ENCODE data around the gene VGLL3. TPM values are rescaled to one million over a fixed set of nuclear protein-coding genes. Genes with fewer than 3 reads are reported as not detected.

Gene VGLL3
- total and polyA plus RNA-seq, 2 of the 4 experiments (the other 2 are of a cell fraction), result 46.2 to 97.3 TPM

GRCh38 chr3:87001473-87002098 is 10.6 kb upstream of the VGLL3 start:
- H3K4me3 ChIP-seq (ENCODE audit: insufficient read depth, low read depth, low read length), result no peak overlapping the region
- H3K14ac ChIP-seq (replicated peaks; ENCODE audit: low read depth, low read length), result no peak overlapping the region
- H3K36me3 ChIP-seq (ENCODE audit: control insufficient read depth, insufficient read depth, low read length), result no peaks in the 10 kb centered on the region
- H4K20me1 ChIP-seq (ENCODE audit: insufficient read depth, low read length), result no peaks in the 10 kb centered on the region
- TF ChIP-seq SMC3 (IDR thresholded peaks at IDR 0.05; ENCODE audit: low read depth, low read length) (no peak), MAFK (IDR thresholded peaks at IDR 0.05; ENCODE audit: low read depth, low read length) (no peak), RFX5 (IDR thresholded peaks at IDR 0.05; ENCODE audit: low read depth, low read length) (no peak), POLR2A (IDR thresholded peaks at IDR 0.05; ENCODE audit: low read depth, low read length) (no peak), MXI1 (IDR thresholded peaks at IDR 0.05; ENCODE audit: borderline replicate concordance, low read depth, low read length) (no peak), CEBPB (IDR thresholded peaks at IDR 0.05; ENCODE audit: low read depth, low read length) (no peak), FOS (IDR thresholded peaks at IDR 0.05; ENCODE audit: low read depth, low read length) (no peak), RAD21 (IDR thresholded peaks at IDR 0.05; ENCODE audit: low read length) (no peak), NFE2L2 (IDR thresholded peaks at IDR 0.05; ENCODE audit: low read depth, low read length) (no peak), CHD1 (IDR thresholded peaks at IDR 0.05; ENCODE audit: low read depth, low read length) (no peak), MAZ (IDR thresholded peaks at IDR 0.05; ENCODE audit: borderline replicate concordance, low read depth, low read length) (no peak), CTCF (conservative IDR thresholded peaks at IDR 0.05; ENCODE audit: low read depth, low read length) (no peak), BHLHE40 (IDR thresholded peaks at IDR 0.05; ENCODE audit: low read depth, low read length) (no peak), RCOR1 (IDR thresholded peaks at IDR 0.05; ENCODE audit: insufficient replicate concordance, low read length) (no peak)
- TF ChIP-seq, protein P1, sequence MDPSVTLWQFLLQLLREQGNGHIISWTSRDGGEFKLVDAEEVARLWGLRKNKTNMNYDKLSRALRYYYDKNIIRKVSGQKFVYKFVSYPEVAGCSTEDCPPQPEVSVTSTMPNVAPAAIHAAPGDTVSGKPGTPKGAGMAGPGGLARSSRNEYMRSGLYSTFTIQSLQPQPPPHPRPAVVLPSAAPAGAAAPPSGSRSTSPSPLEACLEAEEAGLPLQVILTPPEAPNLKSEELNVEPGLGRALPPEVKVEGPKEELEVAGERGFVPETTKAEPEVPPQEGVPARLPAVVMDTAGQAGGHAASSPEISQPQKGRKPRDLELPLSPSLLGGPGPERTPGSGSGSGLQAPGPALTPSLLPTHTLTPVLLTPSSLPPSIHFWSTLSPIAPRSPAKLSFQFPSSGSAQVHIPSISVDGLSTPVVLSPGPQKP (IDR thresholded peaks at IDR 0.05; ENCODE audit: borderline replicate concordance, low read depth, low read length), result no peak
- TF ChIP-seq, protein P2, sequence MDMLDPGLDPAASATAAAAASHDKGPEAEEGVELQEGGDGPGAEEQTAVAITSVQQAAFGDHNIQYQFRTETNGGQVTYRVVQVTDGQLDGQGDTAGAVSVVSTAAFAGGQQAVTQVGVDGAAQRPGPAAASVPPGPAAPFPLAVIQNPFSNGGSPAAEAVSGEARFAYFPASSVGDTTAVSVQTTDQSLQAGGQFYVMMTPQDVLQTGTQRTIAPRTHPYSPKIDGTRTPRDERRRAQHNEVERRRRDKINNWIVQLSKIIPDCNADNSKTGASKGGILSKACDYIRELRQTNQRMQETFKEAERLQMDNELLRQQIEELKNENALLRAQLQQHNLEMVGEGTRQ (IDR thresholded peaks at IDR 0.05; ENCODE audit: low read depth, low read length), result no peak
- peak overlapping the region; percentile 54 for H2AFZ ChIP-seq (replicated peaks; ENCODE audit: low read length, poor library complexity)
- H2BK15ac ChIP-seq (ENCODE audit: low read depth, low read length), result no peak overlapping the region
- no peak overlapping the region for H3K23ac ChIP-seq (ENCODE audit: low read depth, low read length)
- H3K56ac ChIP-seq (ENCODE audit: extremely low read depth, insufficient read depth, low read length), result no peak overlapping the region
- no peaks in the 10 kb centered on the region for H3K9me3 ChIP-seq (ENCODE audit: control insufficient read depth, insufficient read depth, low read length)
- no peak overlapping the region for H2AK9ac ChIP-seq (replicated peaks; ENCODE audit: low read depth, low read length, poor library complexity)
- H4K8ac ChIP-seq (ENCODE audit: low read depth in 2 of 2, low read length in 2 of 2), result no peak overlapping the region
- H2AK5ac ChIP-seq (ENCODE audit: low read depth, low read length), result peak overlapping the region; percentile 64; the same call in 1 of the 2 replicates
- WGBS, 2 experiments (ENCODE audit: extremely low coverage in 2 of 2, insufficient read length in 1 of 2), result no CpG with 5 or more reads among the region's 4 CpGs
- H4K91ac ChIP-seq (ENCODE audit: insufficient read depth, low read depth, low read length), result no peak overlapping the region
- H3K4me1 ChIP-seq (ENCODE audit: control insufficient read depth, insufficient read depth, low read length), result peaks cover 5% of the 10 kb centered on the region; the same call in 1 of the 2 replicates
- no TSS peak for BruUV-seq (replicated peaks)
- ChIA-PET CTCF (no interaction called here), POLR2A (ENCODE audit: unreplicated experiment) (no interaction called here)
- no peak overlapping the region for H3K9ac ChIP-seq (ENCODE audit: low read depth, low read length)
- H4K5ac ChIP-seq (ENCODE audit: low read depth, low read length), result no peak overlapping the region
- dilution Hi-C loops (cut with HindIII; ENCODE audit: low sequenced_read_pairs, unreplicated experiment) (no loop called here), intact Hi-C loops (cut with micrococcal nuclease) (no loop called here), in situ Hi-C loops (cut with MboI; ENCODE audit: low sequenced_read_pairs) (no loop called here)
- ATAC-seq (ENCODE audit: low read depth) (no peak), DNase-seq (no peak)
- H2BK20ac ChIP-seq (ENCODE audit: low read depth, low read length), result no peak overlapping the region
- no peak overlapping the region for H2BK5ac ChIP-seq (ENCODE audit: low read depth, low read length, poor library complexity, severe bottlenecking)
- H3K27ac ChIP-seq (ENCODE audit: insufficient read depth, low read length), result no peak overlapping the region
- no peaks in the 10 kb centered on the region for H3K79me1 ChIP-seq (ENCODE audit: low read depth in 1 of 2, low read length in 2 of 2)
- no peak overlapping the region for H3K4ac ChIP-seq (ENCODE audit: low read depth, low read length)
- no peak overlapping the region for H2BK120ac ChIP-seq (ENCODE audit: low read depth, low read length)
- H3K18ac ChIP-seq (ENCODE audit: low read depth, low read length), result no peak overlapping the region
- H3K4me2 ChIP-seq (ENCODE audit: low read depth, low read length), result no peak overlapping the region
- no peaks in the 10 kb centered on the region for H3K9me1 ChIP-seq (ENCODE audit: insufficient read depth, low read length)
- no peaks in the 10 kb centered on the region for H3K27me3 ChIP-seq (ENCODE audit: control insufficient read depth, insufficient read depth, low read length)
